Measurements from ENCODE around the gene MAEA. TPM values are rescaled to one million over a fixed set of nuclear protein-coding genes. Genes with fewer than 3 reads are reported as not detected.

Gene MAEA
- total and polyA plus RNA-seq, 2 experiments from 2014 or later = 66.6 to 73.2 TPM

- no peaks in the 10 kb centered on the region for H3K9me2 ChIP-seq (replicated peaks; ENCODE audit: insufficient read depth)
- no peak overlapping the region for H3K4me2 ChIP-seq
- no peak for TF ChIP-seq CTCF (IDR thresholded peaks at IDR 0.05; ENCODE audit: poor library complexity)
- TF ChIP-seq EZH2 (IDR thresholded peaks at IDR 0.05; ENCODE audit: borderline replicate concordance) = no peak
- no peak for TF ChIP-seq EZH2phosphoT487 (IDR thresholded peaks at IDR 0.05; ENCODE audit: low read depth, severe bottlenecking, unreplicated experiment)
- no peaks in the 10 kb centered on the region for H3K36me3 ChIP-seq (replicated peaks; ENCODE audit: insufficient read depth, low read depth)
- no peaks in the 10 kb centered on the region for H3K4me1 ChIP-seq (ENCODE audit: insufficient read depth)
- no peaks in the 10 kb centered on the region for H3K9me3 ChIP-seq (ENCODE audit: low read depth)
- H4K20me1 ChIP-seq (ENCODE audit: insufficient read depth, poor library complexity, severe bottlenecking) = no peaks in the 10 kb centered on the region
- no peaks in the 10 kb centered on the region for H3K79me2 ChIP-seq
- DNase-seq (ENCODE audit: low spot score) = no peak
- no peaks in the 10 kb centered on the region for H3K27me3 ChIP-seq
- WGBS (ENCODE audit: low lambda C conversion rate, missing lambda C conversion rate) = 96% methylated on average over 27 of the region's 27 CpGs
- H3K4me3 ChIP-seq = no peak overlapping the region
- H2AFZ ChIP-seq = no peak overlapping the region
- H3K27ac ChIP-seq = no peak overlapping the region
These were observed 67.9 kb downstream of the MAEA start for GRCh38 chr4:1357356-1358248.

- H2AFZ ChIP-seq = no peak overlapping the region
- no peak overlapping the region for H3K4me3 ChIP-seq
- H3K4me1 ChIP-seq (ENCODE audit: insufficient read depth) = no peaks in the 10 kb centered on the region
- no peaks in the 10 kb centered on the region for H3K27me3 ChIP-seq
- no peaks in the 10 kb centered on the region for H4K20me1 ChIP-seq (ENCODE audit: insufficient read depth, poor library complexity, severe bottlenecking)
- H3K27ac ChIP-seq = no peak overlapping the region
- no peaks in the 10 kb centered on the region for H3K9me2 ChIP-seq (replicated peaks; ENCODE audit: insufficient read depth)
- WGBS (ENCODE audit: low lambda C conversion rate, missing lambda C conversion rate) = 95% methylated on average over 38 of the region's 38 CpGs
- no peaks in the 10 kb centered on the region for H3K79me2 ChIP-seq
- no peaks in the 10 kb centered on the region for H3K9me3 ChIP-seq (ENCODE audit: low read depth)
- H3K4me2 ChIP-seq = no peak overlapping the region
- no peaks in the 10 kb centered on the region for H3K36me3 ChIP-seq (replicated peaks; ENCODE audit: insufficient read depth, low read depth)
- TF ChIP-seq EZH2 (IDR thresholded peaks at IDR 0.05; ENCODE audit: borderline replicate concordance) = no peak
- TF ChIP-seq CTCF (IDR thresholded peaks at IDR 0.05; ENCODE audit: poor library complexity) = no peak
- TF ChIP-seq EZH2phosphoT487 (IDR thresholded peaks at IDR 0.05; ENCODE audit: low read depth, severe bottlenecking, unreplicated experiment) = no peak
- DNase-seq (ENCODE audit: low spot score) = no peak
These were observed 68.9 kb downstream of the MAEA start for GRCh38 chr4:1358421-1359143.

- DNase-seq (ENCODE audit: low spot score) = no peak
- Histone ChIP-seq H3K27ac (no peak overlapping the region), H3K36me3 (replicated peaks; ENCODE audit: insufficient read depth, low read depth) (no peaks in the 10 kb centered on the region), H3K9me3 (ENCODE audit: low read depth) (no peaks in the 10 kb centered on the region), H3K4me2 (no peak overlapping the region), H3K9me2 (replicated peaks; ENCODE audit: insufficient read depth) (no peaks in the 10 kb centered on the region), H3K27me3 (no peaks in the 10 kb centered on the region), H4K20me1 (ENCODE audit: insufficient read depth, poor library complexity, severe bottlenecking) (no peaks in the 10 kb centered on the region), H3K4me1 (ENCODE audit: insufficient read depth) (no peaks in the 10 kb centered on the region), H3K4me3 (no peak overlapping the region), H3K79me2 (no peaks in the 10 kb centered on the region), H2AFZ (no peak overlapping the region)
- 93% methylated on average over 14 of the region's 14 CpGs for WGBS (ENCODE audit: low lambda C conversion rate, missing lambda C conversion rate)
- no peak for TF ChIP-seq EZH2phosphoT487 (IDR thresholded peaks at IDR 0.05; ENCODE audit: low read depth, severe bottlenecking, unreplicated experiment)
- no peak for TF ChIP-seq CTCF (IDR thresholded peaks at IDR 0.05; ENCODE audit: poor library complexity)
- TF ChIP-seq EZH2 (IDR thresholded peaks at IDR 0.05; ENCODE audit: borderline replicate concordance) = no peak
These were observed 69.4 kb downstream of the MAEA start for GRCh38 chr4:1359144-1359501.
